IMR-90 (cell line): ENCODE results near the gene DCAF17. TPM values are rescaled to one million over a fixed set of nuclear protein-coding genes. Genes with fewer than 3 reads are reported as not detected.

Source experiments
- ATAC-seq: fragments of 200-7000 bp; cut with Tn5 transposase; 2 replicates; pipeline ENCODE4 v1.9.1; 2020; ENCODE audit warnings: low read depth, mild to moderate bottlenecking, moderate library complexity
- BruUV-seq: library from RNA; stranded (reverse); fragments of 400-500 nt; replicated peaks from 2 replicates; lab custom pipeline; 2021; lab: Mats Ljungman, UMichigan
- CTCF ChIA-PET: fragments of 300-600 bp; formaldehyde crosslinking; extraction: SDS; loops from one replicate; lab custom pipeline; 2021; ENCODE audit warnings: antibody characterized with exemption; lab: Yijun Ruan, JAX
- POLR2A ChIA-PET: fragments of 300-600 bp; sonication (Branson Sonifier 250); formaldehyde crosslinking; loops from one replicate; lab custom pipeline; 2022; ENCODE audit warnings: antibody characterized with exemption; ENCODE audit not compliant: unreplicated experiment; lab: Charles Lee
- DNase-seq: peaks from one replicate; pipeline ENCODE4 v3.0.0; 2013
- H2AFZ ChIP-seq: replicated peaks from 2 replicates; pipeline ENCODE3; 2013; ENCODE audit warnings: low read length, mild to moderate bottlenecking; ENCODE audit not compliant: poor library complexity
- H2AK5ac ChIP-seq: 2 replicates; pipeline ENCODE4 v1.6.1; 2013; ENCODE audit warnings: low read depth, low read length, inconsistent platforms
- H2AK9ac ChIP-seq: replicated peaks from 2 replicates; pipeline ENCODE3; 2013; ENCODE audit warnings: mild to moderate bottlenecking, low read depth, low read length, moderate library complexity; ENCODE audit not compliant: poor library complexity
- H2BK120ac ChIP-seq: 2 replicates; pipeline ENCODE4 v1.6.1; 2013; ENCODE audit warnings: low read depth, low read length, inconsistent platforms
- H2BK15ac ChIP-seq: 3 replicates; pipeline ENCODE4 v1.6.1; 2013; ENCODE audit warnings: low read depth, low read length, inconsistent platforms
- H2BK20ac ChIP-seq: 2 replicates; pipeline ENCODE4 v1.6.1; 2013; ENCODE audit warnings: low read depth, mild to moderate bottlenecking, inconsistent platforms, low read length, moderate library complexity
- H2BK5ac ChIP-seq: 2 replicates; pipeline ENCODE4 v1.6.1; 2013; ENCODE audit warnings: mild to moderate bottlenecking, low read depth, low read length, inconsistent platforms; ENCODE audit not compliant: poor library complexity, severe bottlenecking
- H3K14ac ChIP-seq: replicated peaks from 2 replicates; pipeline ENCODE4 v1.6.1; 2013; ENCODE audit warnings: low read depth, low read length, inconsistent platforms
- H3K18ac ChIP-seq: 2 replicates; pipeline ENCODE4 v1.6.1; 2013; ENCODE audit warnings: low read depth, low read length, control low read depth
- H3K23ac ChIP-seq: 2 replicates; pipeline ENCODE4 v1.6.1; 2013; ENCODE audit warnings: low read depth, low read length, inconsistent platforms
- H3K27ac ChIP-seq: 2 replicates; pipeline ENCODE4 v1.5.1; 2013; ENCODE audit warnings: mild to moderate bottlenecking, control low read depth, low read length; ENCODE audit not compliant: insufficient read depth
- H3K27me3 ChIP-seq: 2 replicates; pipeline ENCODE4 v1.6.1; 2013; ENCODE audit warnings: low read length; ENCODE audit not compliant: control insufficient read depth, insufficient read depth
- H3K36me3 ChIP-seq: 2 replicates; pipeline ENCODE4 v1.6.1; 2013; ENCODE audit warnings: low read length, mixed read lengths; ENCODE audit not compliant: control insufficient read depth, insufficient read depth
- H3K4ac ChIP-seq: 2 replicates; pipeline ENCODE4 v1.6.1; 2013; ENCODE audit warnings: low read depth, low read length, inconsistent platforms
- H3K4me1 ChIP-seq: 2 replicates; pipeline ENCODE4 v1.6.1; 2013; ENCODE audit warnings: low read length, mixed read lengths; ENCODE audit not compliant: control insufficient read depth, insufficient read depth
- H3K4me2 ChIP-seq: 2 replicates; pipeline ENCODE4 v1.6.1; 2013; ENCODE audit warnings: low read depth, mild to moderate bottlenecking, control low read depth, low read length, moderate library complexity
- H3K4me3 ChIP-seq: 2 replicates; pipeline ENCODE4 v1.5.1; 2013; ENCODE audit warnings: low read depth, mild to moderate bottlenecking, control low read depth, low read length, moderate library complexity; ENCODE audit not compliant: insufficient read depth
- H3K56ac ChIP-seq: 2 replicates; pipeline ENCODE4 v1.6.1; 2013; ENCODE audit warnings: low read length, inconsistent platforms; ENCODE audit not compliant: insufficient read depth; ENCODE audit errors: extremely low read depth
- H3K79me1 ChIP-seq, 2 experiments: 2 replicates each; pipeline ENCODE4 v1.6.1; 2013; ENCODE audit warnings: low read length in 2 of 2, inconsistent platforms in 1 of 2, low read depth in 1 of 2
- H3K9ac ChIP-seq: 2 replicates; pipeline ENCODE4 v1.6.1; 2013; ENCODE audit warnings: low read depth, low read length, control low read depth
- H3K9me1 ChIP-seq: 2 replicates; pipeline ENCODE4 v1.6.1; 2013; ENCODE audit warnings: low read length, inconsistent platforms; ENCODE audit not compliant: insufficient read depth
- H3K9me3 ChIP-seq: 2 replicates; pipeline ENCODE4 v1.6.1; 2013; ENCODE audit warnings: low read length; ENCODE audit not compliant: control insufficient read depth, insufficient read depth
- H4K20me1 ChIP-seq: 2 replicates; pipeline ENCODE4 v1.6.1; 2013; ENCODE audit warnings: low read length, inconsistent platforms; ENCODE audit not compliant: insufficient read depth
- H4K5ac ChIP-seq: 2 replicates; pipeline ENCODE4 v1.6.1; 2013; ENCODE audit warnings: mild to moderate bottlenecking, low read depth, low read length, control low read depth
- H4K8ac ChIP-seq, 2 experiments: 2 replicates each; pipeline ENCODE4 v1.6.1; 2013; ENCODE audit warnings: low read depth in 2 of 2, low read length in 2 of 2, control low read depth in 1 of 2, inconsistent platforms in 1 of 2
- H4K91ac ChIP-seq: 2 replicates; pipeline ENCODE4 v1.6.1; 2013; ENCODE audit warnings: low read depth, low read length, inconsistent platforms; ENCODE audit not compliant: insufficient read depth
- BHLHE40 ChIP-seq: fragments of 150-350 bp; IDR thresholded peaks from 2 replicates; pipeline ENCODE4 v1.6.1; 2016; ENCODE audit warnings: mild to moderate bottlenecking, low read depth, low read length
- CEBPB ChIP-seq: IDR thresholded peaks from 2 replicates; pipeline ENCODE4 v1.6.1; 2012; ENCODE audit warnings: low read depth, low read length, improper control_type of control experiment
- CHD1 ChIP-seq: IDR thresholded peaks from 2 replicates; pipeline ENCODE4 v1.6.1; 2012; ENCODE audit warnings: low read depth, low read length, improper control_type of control experiment
- FOS ChIP-seq: fragments of 150-350 bp; IDR thresholded peaks from 2 replicates; pipeline ENCODE4 v1.6.1; 2016; ENCODE audit warnings: low read depth, low read length
- MAFK ChIP-seq: IDR thresholded peaks from 2 replicates; pipeline ENCODE4 v1.6.1; 2012; ENCODE audit warnings: low read depth, low read length, improper control_type of control experiment
- MAZ ChIP-seq: IDR thresholded peaks from 2 replicates; pipeline ENCODE4 v1.6.1; 2012; ENCODE audit warnings: low read depth, mild to moderate bottlenecking, low read length, improper control_type of control experiment, moderate library complexity, borderline replicate concordance
- MXI1 ChIP-seq: IDR thresholded peaks from 2 replicates; pipeline ENCODE4 v1.6.1; 2012; ENCODE audit warnings: low read depth, mild to moderate bottlenecking, low read length, moderate library complexity, borderline replicate concordance
- NFE2L2 ChIP-seq: fragments of 150-350 bp; IDR thresholded peaks from 2 replicates; pipeline ENCODE4 v1.6.1; 2016; ENCODE audit warnings: low read depth, mild to moderate bottlenecking, low read length
- POLR2A ChIP-seq: IDR thresholded peaks from 2 replicates; pipeline ENCODE4 v1.6.1; 2012; ENCODE audit warnings: mild to moderate bottlenecking, low read depth, low read length
- RAD21 ChIP-seq: IDR thresholded peaks from 2 replicates; pipeline ENCODE4 v1.6.1; 2012; ENCODE audit warnings: low read length, improper control_type of control experiment
- RCOR1 ChIP-seq: IDR thresholded peaks from 2 replicates; pipeline ENCODE4 v1.6.1; 2012; ENCODE audit warnings: mild to moderate bottlenecking, low read length, improper control_type of control experiment; ENCODE audit not compliant: insufficient replicate concordance
- RFX5 ChIP-seq: IDR thresholded peaks from 2 replicates; pipeline ENCODE4 v1.8.0; 2012; ENCODE audit warnings: low read depth, mild to moderate bottlenecking, low read length, moderate library complexity
- SMC3 ChIP-seq: fragments of 150-350 bp; IDR thresholded peaks from 2 replicates; pipeline ENCODE4 v1.6.1; 2016; ENCODE audit warnings: low read depth, mild to moderate bottlenecking, antibody characterized with exemption, low read length, moderate library complexity
- WGBS, 2 experiments: methylation state at CpG; one replicate each; pipeline versions ENCODE4 v1.1.5 to v1.1.7; 2013; ENCODE audit warnings: missing lambda C conversion rate in 2 of 2; ENCODE audit not compliant: insufficient read length in 1 of 2; ENCODE audit errors: extremely low coverage in 2 of 2; 5-methylcytosine and 5-hydroxymethylcytosine counted together
- dilution Hi-C: fragments of 300-500 bp; cut with HindIII; formaldehyde crosslinking; loops from one replicate; pipeline ENCODE4 v1.14.3; 2018; ENCODE audit warnings: low sequenced_read_pairs; ENCODE audit not compliant: unreplicated experiment
- in situ Hi-C: fragments of 300-500 bp; cut with MboI; formaldehyde crosslinking; loops from 3 replicates; pipeline ENCODE4 v1.14.3; 2019; ENCODE audit warnings: low sequenced_read_pairs, inconsistent platforms, mixed read lengths
- intact Hi-C: fragments of 100-400 bp; cut with micrococcal nuclease; formaldehyde crosslinking; loops from 2 replicates; pipeline ENCODE4 v1.10.0; 2022
- polyA plus RNA-seq, 3 experiments: library from polyadenylated mRNA; depleted of rRNA; stranded (reverse); fragments of >200 nt; gene quantifications; 2 replicates each; pipeline ENCODE4 v1.2.3, GENCODE V29; 2012; ENCODE audit warnings: low replicate concordance in 1 of 3
- total RNA-seq: library from RNA; depleted of rRNA; stranded (reverse); fragments of >200 nt; gene quantifications from 2 replicates; pipeline ENCODE4 v1.2.3, GENCODE V29; 2012
- TF ChIP-seq, protein P1 (sequence below): fragments of 150-350 bp; IDR thresholded peaks from 2 replicates; pipeline ENCODE4 v1.6.1; 2017; ENCODE audit warnings: mild to moderate bottlenecking, antibody characterized with exemption, low read length, low read depth
- TF ChIP-seq, protein P2 (sequence below): conservative IDR thresholded peaks from 2 replicates; pipeline ENCODE4 v1.5.1; 2012; ENCODE audit warnings: mild to moderate bottlenecking, low read depth, low read length, improper control_type of control experiment
- TF ChIP-seq, protein P3 (sequence below): fragments of 150-350 bp; IDR thresholded peaks from 2 replicates; pipeline ENCODE4 v1.6.1; 2016; ENCODE audit warnings: low read depth, mild to moderate bottlenecking, low read length, moderate library complexity, borderline replicate concordance

DCAF17 gene
- total and polyA plus RNA-seq, 2 of the 4 experiments (the other 2 are of a cell fraction), result 6.7 to 13.1 TPM

DNA sequence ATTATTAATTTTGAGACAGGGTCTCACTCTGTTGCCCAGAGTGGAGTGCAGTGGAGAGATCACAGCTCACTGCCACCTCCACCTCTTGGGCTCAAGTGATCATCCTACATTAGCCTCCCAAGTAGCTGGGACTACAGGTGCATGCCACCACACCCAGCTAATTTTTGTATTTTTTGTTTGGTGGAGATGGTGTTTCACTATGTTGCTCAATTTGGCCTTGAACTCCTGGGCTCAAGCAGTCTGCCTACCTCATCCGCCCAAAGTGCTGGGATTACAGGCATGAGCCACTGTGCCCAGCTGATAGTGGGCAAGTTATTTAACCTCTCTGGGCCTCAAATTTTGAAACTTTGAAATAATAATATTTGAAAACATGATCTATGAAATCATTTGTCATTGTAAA lies 26.5 kb downstream of the DCAF17 start:
- BruUV-seq, result no TSS peak
- intact Hi-C loops (no loop called here), dilution Hi-C loops (no loop called here), in situ Hi-C loops (no loop called here)
- Histone ChIP-seq H3K4me3 (no peak overlapping the region), H3K4me1 (no peaks in the 10 kb centered on the region), H3K36me3 (peaks cover 5% of the 10 kb centered on the region), H3K14ac (no peak overlapping the region), H3K23ac (no peak overlapping the region), H2BK20ac (no peak overlapping the region), H3K4ac (no peak overlapping the region), H3K79me1 (0 out of 4 replicates have a peak, but pooled peaks cover 0 to 4% of the 10 kb centered on the region in 2 experiments), H3K27ac (no peak overlapping the region), H4K8ac (no peak overlapping the region), H2BK5ac (no peak overlapping the region), H3K4me2 (no peak overlapping the region), H2AFZ (no peak overlapping the region), H2AK5ac (no peak overlapping the region), H3K18ac (no peak overlapping the region), H3K9ac (no peak overlapping the region), H4K5ac (no peak overlapping the region), H3K56ac (no peak overlapping the region), H3K9me1 (no peaks in the 10 kb centered on the region), H4K91ac (no peak overlapping the region), H2BK15ac (no peak overlapping the region), H2BK120ac (no peak overlapping the region), H4K20me1 (no peaks in the 10 kb centered on the region), H2AK9ac (no peak overlapping the region), H3K9me3 (no peaks in the 10 kb centered on the region), H3K27me3 (no peaks in the 10 kb centered on the region)
- ATAC-seq (no peak), DNase-seq (no peak)
- TF ChIP-seq RCOR1 (no peak), BHLHE40 (no peak), FOS (no peak), RAD21 (no peak), POLR2A (no peak), RFX5 (no peak), MAZ (no peak), CEBPB (no peak), NFE2L2 (no peak), MAFK (no peak), CHD1 (no peak), SMC3 (no peak), MXI1 (no peak)
- TF ChIP-seq, protein P1, sequence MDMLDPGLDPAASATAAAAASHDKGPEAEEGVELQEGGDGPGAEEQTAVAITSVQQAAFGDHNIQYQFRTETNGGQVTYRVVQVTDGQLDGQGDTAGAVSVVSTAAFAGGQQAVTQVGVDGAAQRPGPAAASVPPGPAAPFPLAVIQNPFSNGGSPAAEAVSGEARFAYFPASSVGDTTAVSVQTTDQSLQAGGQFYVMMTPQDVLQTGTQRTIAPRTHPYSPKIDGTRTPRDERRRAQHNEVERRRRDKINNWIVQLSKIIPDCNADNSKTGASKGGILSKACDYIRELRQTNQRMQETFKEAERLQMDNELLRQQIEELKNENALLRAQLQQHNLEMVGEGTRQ, result no peak
- TF ChIP-seq, protein P2, sequence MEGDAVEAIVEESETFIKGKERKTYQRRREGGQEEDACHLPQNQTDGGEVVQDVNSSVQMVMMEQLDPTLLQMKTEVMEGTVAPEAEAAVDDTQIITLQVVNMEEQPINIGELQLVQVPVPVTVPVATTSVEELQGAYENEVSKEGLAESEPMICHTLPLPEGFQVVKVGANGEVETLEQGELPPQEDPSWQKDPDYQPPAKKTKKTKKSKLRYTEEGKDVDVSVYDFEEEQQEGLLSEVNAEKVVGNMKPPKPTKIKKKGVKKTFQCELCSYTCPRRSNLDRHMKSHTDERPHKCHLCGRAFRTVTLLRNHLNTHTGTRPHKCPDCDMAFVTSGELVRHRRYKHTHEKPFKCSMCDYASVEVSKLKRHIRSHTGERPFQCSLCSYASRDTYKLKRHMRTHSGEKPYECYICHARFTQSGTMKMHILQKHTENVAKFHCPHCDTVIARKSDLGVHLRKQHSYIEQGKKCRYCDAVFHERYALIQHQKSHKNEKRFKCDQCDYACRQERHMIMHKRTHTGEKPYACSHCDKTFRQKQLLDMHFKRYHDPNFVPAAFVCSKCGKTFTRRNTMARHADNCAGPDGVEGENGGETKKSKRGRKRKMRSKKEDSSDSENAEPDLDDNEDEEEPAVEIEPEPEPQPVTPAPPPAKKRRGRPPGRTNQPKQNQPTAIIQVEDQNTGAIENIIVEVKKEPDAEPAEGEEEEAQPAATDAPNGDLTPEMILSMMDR, result no peak
- TF ChIP-seq, protein P3, sequence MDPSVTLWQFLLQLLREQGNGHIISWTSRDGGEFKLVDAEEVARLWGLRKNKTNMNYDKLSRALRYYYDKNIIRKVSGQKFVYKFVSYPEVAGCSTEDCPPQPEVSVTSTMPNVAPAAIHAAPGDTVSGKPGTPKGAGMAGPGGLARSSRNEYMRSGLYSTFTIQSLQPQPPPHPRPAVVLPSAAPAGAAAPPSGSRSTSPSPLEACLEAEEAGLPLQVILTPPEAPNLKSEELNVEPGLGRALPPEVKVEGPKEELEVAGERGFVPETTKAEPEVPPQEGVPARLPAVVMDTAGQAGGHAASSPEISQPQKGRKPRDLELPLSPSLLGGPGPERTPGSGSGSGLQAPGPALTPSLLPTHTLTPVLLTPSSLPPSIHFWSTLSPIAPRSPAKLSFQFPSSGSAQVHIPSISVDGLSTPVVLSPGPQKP, result no peak
- no CpG with 5 or more reads among the region's 1 CpG for WGBS, 2 experiments
- CTCF ChIA-PET, result no interaction called here
- POLR2A ChIA-PET, result no interaction called here
